Stimulated activated CD8-positive, alpha-beta memory T cell treated with anti-CD3 and anti-CD28 coated beads, Interleukin-12 subunit alpha, Interleukin-12 subunit beta, amount 100 ng/mL, for 24 hours (primary cell): Measurements from ENCODE around the gene CABCOCO1.

Experiments used
- DNase-seq: peaks from one replicate; pipeline ENCODE4 v3.0.0-alpha.2; 2020; ENCODE audit errors: extremely low read depth

Gene CABCOCO1

GRCh38 chr10:61784354-61785133 is 121.8 kb downstream of the CABCOCO1 start:
- DNase-seq: no peak

GRCh38 chr10:61785473-61786105 is 122.9 kb downstream of the CABCOCO1 start:
- DNase-seq: no peak

GRCh38 chr10:61786728-61787127 is 124.0 kb downstream of the CABCOCO1 start:
- DNase-seq: no peak

- DNase-seq: no peak
These were observed 124.4 kb downstream of the CABCOCO1 start for GRCh38 chr10:61787170-61787569.

- DNase-seq: no peak
These were observed 126.3 kb downstream of the CABCOCO1 start for GRCh38 chr10:61789031-61789430.

- no peak for DNase-seq
These were observed 128.5 kb downstream of the CABCOCO1 start for GRCh38 chr10:61791216-61791615.

GRCh38 chr10:61792097-61792716 is 129.5 kb downstream of the CABCOCO1 start:
- no peak for DNase-seq

- no peak for DNase-seq
These were observed 130.2 kb downstream of the CABCOCO1 start for GRCh38 chr10:61792921-61793320.

GRCh38 chr10:61793760-61794703 is 131.3 kb downstream of the CABCOCO1 start:
- DNase-seq: no peak

GRCh38 chr10:61795147-61795546 is 132.4 kb downstream of the CABCOCO1 start:
- DNase-seq: no peak

GRCh38 chr10:61795551-61795950 is 132.8 kb downstream of the CABCOCO1 start:
- DNase-seq: no peak

- DNase-seq: no peak
These were observed 134.1 kb downstream of the CABCOCO1 start for GRCh38 chr10:61796785-61797184.

GRCh38 chr10:61797304-61798153 is 134.8 kb downstream of the CABCOCO1 start:
- DNase-seq: no peak

GRCh38 chr10:61798713-61799112 is 136.0 kb downstream of the CABCOCO1 start:
- no peak for DNase-seq

- DNase-seq: no peak
These were observed 138.8 kb downstream of the CABCOCO1 start for GRCh38 chr10:61801484-61801883.

GRCh38 chr10:61803269-61803668 is 140.5 kb downstream of the CABCOCO1 start:
- no peak for DNase-seq

GRCh38 chr10:61804414-61804813 is 141.7 kb downstream of the CABCOCO1 start:
- no peak for DNase-seq

GRCh38 chr10:61805091-61805490 is 142.4 kb downstream of the CABCOCO1 start:
- DNase-seq: no peak

- DNase-seq: no peak
These were observed 147.5 kb downstream of the CABCOCO1 start for GRCh38 chr10:61810263-61810662.

- DNase-seq: no peak
These were observed 149.5 kb downstream of the CABCOCO1 start for GRCh38 chr10:61812052-61812721.
